HepG2 (cell line): Measurements from ENCODE around the gene TBCEL. TPM values are rescaled to one million over a fixed set of nuclear protein-coding genes. Genes with fewer than 3 reads are reported as not detected.

Experiments used
- ATAC-seq: fragments of 200-7000 bp; cut with Tn5 transposase; 3 replicates; pipeline ENCODE4 v1.9.1; 2020; ENCODE audit warnings: mild to moderate bottlenecking, moderate library complexity
- BruUV-seq: library from RNA; stranded (reverse); fragments of 400-500 nt; replicated peaks from 2 replicates; lab custom pipeline; 2021; lab: Mats Ljungman, UMichigan
- CTCF ChIA-PET: fragments of 300-600 bp; formaldehyde crosslinking; extraction: SDS; loops from one replicate; lab custom pipeline; 2021; ENCODE audit warnings: low total read pairs, inconsistent platforms, low intra/inter-chr PET ratio; lab: Yijun Ruan, JAX
- POLR2A ChIA-PET: fragments of 350-600 bp; sonication (Branson Sonifier 250); formaldehyde crosslinking; loops from one replicate; lab custom pipeline; 2020; ENCODE audit warnings: antibody characterized with exemption, inconsistent platforms; lab: Yijun Ruan, JAX
- DNase-seq: peaks from one replicate; pipeline ENCODE4 v3.0.0-alpha.2; 2015; ENCODE audit warnings: low spot score
- FAIRE-seq: peaks from 3 replicates; lab custom pipeline; 2011; peaks lifted over from hg19 to GRCh38; lab: Jason Lieb, UNC
- H2AFZ ChIP-seq: one replicate; pipeline ENCODE4 v1.6.1; 2011; ENCODE audit warnings: low read length, inconsistent platforms
- H3K27ac ChIP-seq: fragments of 300-600 bp; 3 replicates; pipeline ENCODE4 v1.8.0; 2011; ENCODE audit warnings: mixed run types, mild to moderate bottlenecking, mixed read lengths, low read length, inconsistent platforms; ENCODE audit not compliant: insufficient read depth; ENCODE audit errors: extremely low read length
- H3K27me3 ChIP-seq, 2 experiments: fragments of 200-600 bp in 1 of 2; 2 replicates in 1 of 2; 3 replicates in 1 of 2; pipeline versions ENCODE4 v1.6.0 to v1.8.0; 2011; ENCODE audit warnings: low read length in 2 of 2, mild to moderate bottlenecking in 2 of 2, moderate library complexity in 2 of 2, inconsistent platforms in 1 of 2; ENCODE audit not compliant: insufficient read depth in 2 of 2, control insufficient read depth in 1 of 2
- H3K36me3 ChIP-seq, 2 experiments: fragments of 200-600 bp in 1 of 2; replicated peaks in 1 of 2; 2 replicates in 1 of 2; 3 replicates in 1 of 2; pipeline versions ENCODE4 v1.5.1 to v1.8.0; 2011; ENCODE audit warnings: low read length in 2 of 2, inconsistent platforms in 1 of 2; ENCODE audit not compliant: insufficient read depth in 2 of 2, control insufficient read depth in 1 of 2
- H3K4me1 ChIP-seq: 2 replicates; pipeline ENCODE4 v1.5.1; 2012; ENCODE audit warnings: low read length, inconsistent platforms; ENCODE audit not compliant: insufficient read depth
- H3K4me2 ChIP-seq: 2 replicates; pipeline ENCODE4 v1.6.0; 2011; ENCODE audit warnings: low read depth, low read length, inconsistent platforms
- H3K4me3 ChIP-seq, 3 experiments: fragments of 200-600 bp in 1 of 3; sonication (generic), shearing (Covaris generic) in 1 of 3; replicated peaks in 1 of 3; 2 replicates each; pipeline ENCODE4 v1.5.1; 2011 to 2016; ENCODE audit warnings: low read length in 3 of 3, inconsistent platforms in 2 of 3, low read depth in 2 of 3, mild to moderate bottlenecking in 2 of 3, control low read depth in 1 of 3, mixed read lengths in 1 of 3; ENCODE audit not compliant: insufficient read depth in 1 of 3
- H3K79me2 ChIP-seq: one replicate; pipeline ENCODE4 v1.6.1; 2011; ENCODE audit warnings: low read length, inconsistent platforms; ENCODE audit not compliant: insufficient read depth
- H3K9ac ChIP-seq: 2 replicates; pipeline ENCODE4 v1.6.0; 2011; ENCODE audit warnings: mild to moderate bottlenecking, low read depth, low read length, inconsistent platforms; ENCODE audit not compliant: insufficient read depth
- H3K9me3 ChIP-seq: 2 replicates; pipeline ENCODE4 v1.5.1; 2012; ENCODE audit warnings: mild to moderate bottlenecking, low read length
- H4K20me1 ChIP-seq: 2 replicates; pipeline ENCODE4 v1.6.0; 2011; ENCODE audit warnings: inconsistent platforms, mild to moderate bottlenecking, low read length, moderate library complexity; ENCODE audit not compliant: insufficient read depth
- MAFF ChIP-seq: IDR thresholded peaks from 2 replicates; pipeline ENCODE4 v1.6.1; 2011; ENCODE audit warnings: low read depth, low read length, improper control_type of control experiment
- MAFK ChIP-seq, 2 experiments: IDR thresholded peaks in 1 of 2; conservative IDR thresholded peaks in 1 of 2; 2 replicates each; pipeline ENCODE4 v1.6.1; 2011; ENCODE audit warnings: improper control_type of control experiment in 2 of 2, low read length in 2 of 2
- SP140L ChIP-seq: sonication (generic); formaldehyde crosslinking; IDR thresholded peaks from 2 replicates; pipeline ENCODE4 v1.4.0; 2020; ENCODE audit warnings: missing genetic modification reagents, borderline replicate concordance
- ZNF781 ChIP-seq: sonication (generic); formaldehyde crosslinking; IDR thresholded peaks from 2 replicates; pipeline ENCODE4 v1.5.1; 2020; ENCODE audit warnings: borderline replicate concordance, mild to moderate bottlenecking, missing genetic modification reagents; ENCODE audit errors: not compliant biosample characterization
- WGBS: methylation state at CpG from one replicate; pipeline ENCODE4 v1.1.6; 2017; ENCODE audit warnings: low lambda C conversion rate; 5-methylcytosine and 5-hydroxymethylcytosine counted together
- in situ Hi-C: cut with HindIII; loops from 2 replicates; pipeline ENCODE4 v1.10.0; 2017; ENCODE audit warnings: low pct_unique_long_range_greater_than_20kb; ENCODE audit not compliant: extremely low pct_ligation_motif_present
- intact Hi-C: fragments of 100-400 bp; cut with micrococcal nuclease; formaldehyde crosslinking; loops from one replicate; pipeline ENCODE4 v1.10.0; 2022; ENCODE audit not compliant: unreplicated experiment
- polyA plus RNA-seq, 8 experiments: library from polyadenylated mRNA; depleted of rRNA in 3 of 8; stranded (reverse) in 7 of 8; unstranded in 1 of 8; fragments of >200 nt; fragmentation: Illumina TruSeq in 4 of 8; extraction: Trizol in 4 of 8; gene quantifications; 2 replicates each; pipeline versions ENCODE4 v1.2.1 to v1.2.3, GENCODE V29; 2011 to 2016; ENCODE audit warnings: low read depth in 4 of 8, missing spikeins in 1 of 8, mixed read lengths in 1 of 8; ENCODE audit not compliant: insufficient read depth in 1 of 8
- total RNA-seq, 5 experiments: library from RNA; depleted of rRNA; stranded (reverse); fragments of >200 nt; fragmentation: Illumina TruSeq; extraction: Trizol; gene quantifications; 2 replicates each; pipeline ENCODE4 v1.2.3, GENCODE V29; 2016; ENCODE audit warnings: low read depth in 1 of 5

Gene TBCEL
- total and polyA plus RNA-seq, 2 of the 13 experiments (the other 11 are each of a cell fraction or from before 2014, with no cell fraction given) = 6.1 to 12.5 TPM

GRCh38 chr11:121081321-121081720 lies 57.4 kb downstream of the TBCEL start:
- Histone ChIP-seq H3K4me3 (no peak overlapping the region), H3K27ac (no peak overlapping the region), H3K27me3 (no peaks in the 10 kb centered on the region), H3K9ac (no peak overlapping the region), H3K9me3 (no peaks in the 10 kb centered on the region), H3K79me2 (no peaks in the 10 kb centered on the region), H4K20me1 (no peaks in the 10 kb centered on the region), H3K4me2 (no peak overlapping the region), H2AFZ (no peak overlapping the region), H3K36me3 (0 out of 5 replicates have a peak, but pooled peaks cover 0 to 5% of the 10 kb centered on the region in 2 experiments), H3K4me1 (no peaks in the 10 kb centered on the region)
- in situ Hi-C loops (no loop called here), intact Hi-C loops (no loop called here)
- no peak for DNase-seq
- FAIRE-seq = no peak
- ChIA-PET CTCF (no interaction called here), POLR2A (no interaction called here)
- 95% methylated on average over 3 of the region's 3 CpGs for WGBS
- no TSS peak for BruUV-seq
- no peak for ATAC-seq
- TF ChIP-seq MAFK (conservative IDR thresholded peaks at IDR 0.05 in 1 of 2, IDR thresholded peaks at IDR 0.05 in 1 of 2; ENCODE audit: low read length in 2 of 2) (peak; percentile 98 to 100), MAFF (peak; percentile 99), SP140L (CRISPR knock-in tag) (no peak)

- Histone ChIP-seq H3K9me3 (no peaks in the 10 kb centered on the region), H3K9ac (no peak overlapping the region), H3K36me3 (0 out of 5 replicates have a peak, but pooled peaks cover 0 to 11% of the 10 kb centered on the region in 2 experiments), H3K79me2 (no peaks in the 10 kb centered on the region), H3K4me2 (no peak overlapping the region), H3K27ac (no peak overlapping the region), H2AFZ (no peak overlapping the region), H4K20me1 (no peaks in the 10 kb centered on the region)
- FAIRE-seq = no peak
- BruUV-seq = no TSS peak
- POLR2A ChIA-PET = no interaction called here
- intact Hi-C loops = no loop called here
- no peak for TF ChIP-seq ZNF781
- TF ChIP-seq, all 625 proteins: peak for 0
- no peak for ATAC-seq
- 96% methylated on average over 1 of the region's 1 CpG for WGBS
- CTCF ChIA-PET = no interaction called here
- in situ Hi-C loops = no loop called here
- Histone ChIP-seq H3K4me3 (no peak overlapping the region), H3K27me3 (no peaks in the 10 kb centered on the region), H3K4me1 (no peaks in the 10 kb centered on the region)
- no peak for DNase-seq
These were observed 58.3 kb downstream of the TBCEL start for GRCh38 chr11:121082219-121082618.
